Stimulated activated CD4-positive, alpha-beta T cell treated with anti-CD3 and anti-CD28 coated beads, Interleukin-4, amount 100 ng/mL, for 48 hours (primary cell): ENCODE data around the gene CRNN.

Source experiments
- DNase-seq, 2 donors: peaks; one replicate each; pipeline ENCODE4 v3.0.0-alpha.2; 2020; ENCODE audit warnings: low read depth in 2 of 2

The CRNN gene

GRCh38 chr1:152413909-152414308 lies at the start of gene CRNN:
Gene CRNN, minus strand, starts transcription at chr1:152414263. Its CDS starts 2,030 bp downstream, at chr1:152412233.
- no peak for DNase-seq

- no peak for DNase-seq
These were observed 48.6 kb upstream of the CRNN start for GRCh38 chr1:152462636-152463035.

- peak; percentile 43 to 44 for DNase-seq
These were observed 47.5 kb upstream of the CRNN start for GRCh38 chr1:152461544-152461943.

GRCh38 chr1:152460529-152460899 lies 46.5 kb upstream of the CRNN start:
- DNase-seq, result no peak

- peak; percentile 68 for DNase-seq
These were observed 45.8 kb upstream of the CRNN start for GRCh38 chr1:152459596-152460528.

- DNase-seq, result peak; percentile 61 to 68
These were observed 44.5 kb upstream of the CRNN start for GRCh38 chr1:152458384-152459185.

GRCh38 chr1:152457561-152457960 lies 43.5 kb upstream of the CRNN start:
- DNase-seq, result no peak

GRCh38 chr1:152457071-152457470 lies 43.0 kb upstream of the CRNN start:
- DNase-seq, result no peak

- DNase-seq, result no peak
These were observed 37.2 kb upstream of the CRNN start for GRCh38 chr1:152451254-152451653.

GRCh38 chr1:152449661-152450060 lies 35.6 kb upstream of the CRNN start:
- DNase-seq, result no peak

- no peak for DNase-seq
These were observed 34.4 kb upstream of the CRNN start for GRCh38 chr1:152448496-152448895.

- no peak for DNase-seq
These were observed 34.0 kb upstream of the CRNN start for GRCh38 chr1:152448095-152448494.

- DNase-seq, result no peak
These were observed 33.4 kb upstream of the CRNN start for GRCh38 chr1:152447484-152447883.

- no peak for DNase-seq
These were observed 30.0 kb upstream of the CRNN start for GRCh38 chr1:152444045-152444444.

- no peak for DNase-seq
These were observed 28.7 kb upstream of the CRNN start for GRCh38 chr1:152442765-152443164.

- no peak for DNase-seq
These were observed 28.2 kb upstream of the CRNN start for GRCh38 chr1:152442301-152442700.

- no peak for DNase-seq
These were observed 27.7 kb upstream of the CRNN start for GRCh38 chr1:152441756-152442155.

- DNase-seq, result peak; percentile 42 to 51
These were observed 26.8 kb upstream of the CRNN start for GRCh38 chr1:152440635-152441471.

- no peak for DNase-seq
These were observed 22.8 kb upstream of the CRNN start for GRCh38 chr1:152436593-152437496.

GRCh38 chr1:152427458-152427857 lies 13.4 kb upstream of the CRNN start:
- DNase-seq, result no peak

GRCh38 chr1:152426731-152427130 lies 12.7 kb upstream of the CRNN start:
- no peak for DNase-seq
